HepG2 (cell line): ENCODE measurements around the gene WSB1. TPM values are rescaled to one million over a fixed set of nuclear protein-coding genes. Genes with fewer than 3 reads are reported as not detected.
A peak's percentile ranks its signal among the peaks of the same experiment; 100 is the strongest.

Experiments
- BCL6 ChIP-seq: IDR thresholded peaks from 2 replicates; pipeline ENCODE4 v1.6.1; 2016; ENCODE audit warnings: missing genetic modification reagents, missing compliant biosample characterization
- GTF3A ChIP-seq: sonication (generic); formaldehyde crosslinking; conservative IDR thresholded peaks from 2 replicates; pipeline ENCODE4 v1.4.0; 2020; ENCODE audit warnings: mild to moderate bottlenecking, missing genetic modification reagents
- HNRNPLL ChIP-seq: fragments of 200-400 bp; formaldehyde crosslinking; IDR thresholded peaks from 2 replicates; pipeline ENCODE4 v1.6.1; 2017; ENCODE audit warnings: mild to moderate bottlenecking, low read depth, low read length; ENCODE audit not compliant: poor library complexity, severe bottlenecking
- MXD4 ChIP-seq: IDR thresholded peaks from 2 replicates; pipeline ENCODE4 v1.6.1; 2016; ENCODE audit warnings: mild to moderate bottlenecking, missing biosample characterization, missing genetic modification reagents
- NCOR1 ChIP-seq: fragments of 200-600 bp; sonication (generic); IDR thresholded peaks from 2 replicates; pipeline ENCODE4 v1.7.0; 2017; ENCODE audit warnings: antibody characterized with exemption, low read length, borderline replicate concordance
- THAP11 ChIP-seq: IDR thresholded peaks from 2 replicates; pipeline ENCODE4 v1.6.1; 2016; ENCODE audit warnings: missing biosample characterization, missing genetic modification reagents
- ZC3H13 ChIP-seq: sonication (generic); formaldehyde crosslinking; IDR thresholded peaks from 2 replicates; pipeline ENCODE4 v1.8.1; 2023; ENCODE audit warnings: mild to moderate bottlenecking, missing genetic modification reagents, moderate library complexity
- ZMYM2 ChIP-seq: sonication (generic); formaldehyde crosslinking; IDR thresholded peaks from 2 replicates; pipeline ENCODE4 v1.8.0; 2022; ENCODE audit warnings: mild to moderate bottlenecking, missing genetic modification reagents
- ZNF101 ChIP-seq: sonication (generic); formaldehyde crosslinking; IDR thresholded peaks from 2 replicates; pipeline ENCODE4 v1.4.0; 2020; ENCODE audit warnings: mild to moderate bottlenecking, low read depth, missing genetic modification reagents, borderline replicate concordance
- ZNF329 ChIP-seq: sonication (generic); formaldehyde crosslinking; IDR thresholded peaks from 2 replicates; pipeline ENCODE4 v1.9.0; 2021; ENCODE audit warnings: low read depth, mild to moderate bottlenecking, missing genetic modification reagents
- ZNF572 ChIP-seq: sonication (generic); formaldehyde crosslinking; IDR thresholded peaks from 2 replicates; pipeline ENCODE4 v1.5.1; 2020; ENCODE audit warnings: mild to moderate bottlenecking, missing genetic modification reagents
- ZNF782 ChIP-seq: sonication (generic); formaldehyde crosslinking; IDR thresholded peaks from 2 replicates; pipeline ENCODE4 v1.4.0; 2020; ENCODE audit warnings: missing genetic modification reagents, mild to moderate bottlenecking, borderline replicate concordance
- polyA plus RNA-seq, 8 experiments: library from polyadenylated mRNA; depleted of rRNA in 3 of 8; stranded (reverse) in 7 of 8; unstranded in 1 of 8; fragments of >200 nt; fragmentation: Illumina TruSeq in 4 of 8; extraction: Trizol in 4 of 8; gene quantifications; 2 replicates each; pipeline versions ENCODE4 v1.2.1 to v1.2.3, GENCODE V29; 2011 to 2016; ENCODE audit warnings: low read depth in 4 of 8, missing spikeins in 1 of 8, mixed read lengths in 1 of 8; ENCODE audit not compliant: insufficient read depth in 1 of 8
- total RNA-seq, 5 experiments: library from RNA; depleted of rRNA; stranded (reverse); fragments of >200 nt; fragmentation: Illumina TruSeq; extraction: Trizol; gene quantifications; 2 replicates each; pipeline ENCODE4 v1.2.3, GENCODE V29; 2016; ENCODE audit warnings: low read depth in 1 of 5
- TF ChIP-seq, protein P1 (sequence below): sonication (generic); formaldehyde crosslinking; IDR thresholded peaks from 2 replicates; pipeline ENCODE4 v1.5.0; 2020; ENCODE audit warnings: mild to moderate bottlenecking, missing genetic modification reagents
- TF ChIP-seq, protein P2 (sequence below): sonication (generic); formaldehyde crosslinking; IDR thresholded peaks from 2 replicates; pipeline ENCODE4 v1.8.1; 2023; ENCODE audit warnings: mild to moderate bottlenecking, missing genetic modification reagents
- TF ChIP-seq, protein P3 (sequence below): sonication (generic); formaldehyde crosslinking; IDR thresholded peaks from 2 replicates; pipeline ENCODE4 v1.5.1; 2020; ENCODE audit warnings: mild to moderate bottlenecking, missing genetic modification reagents, moderate library complexity
- TF ChIP-seq, protein P4 (sequence below): sonication (generic); formaldehyde crosslinking; IDR thresholded peaks from 2 replicates; pipeline ENCODE4 v1.4.0; 2020; ENCODE audit warnings: missing genetic modification reagents, borderline replicate concordance
- TF ChIP-seq, protein P5 (sequence below): IDR thresholded peaks from 2 replicates; pipeline ENCODE4 v1.6.1; 2016

The WSB1 gene
- total and polyA plus RNA-seq, 2 of the 13 experiments (the other 11 are each of a cell fraction or from before 2014, with no cell fraction given): 81.3 to 294 TPM

DNA sequence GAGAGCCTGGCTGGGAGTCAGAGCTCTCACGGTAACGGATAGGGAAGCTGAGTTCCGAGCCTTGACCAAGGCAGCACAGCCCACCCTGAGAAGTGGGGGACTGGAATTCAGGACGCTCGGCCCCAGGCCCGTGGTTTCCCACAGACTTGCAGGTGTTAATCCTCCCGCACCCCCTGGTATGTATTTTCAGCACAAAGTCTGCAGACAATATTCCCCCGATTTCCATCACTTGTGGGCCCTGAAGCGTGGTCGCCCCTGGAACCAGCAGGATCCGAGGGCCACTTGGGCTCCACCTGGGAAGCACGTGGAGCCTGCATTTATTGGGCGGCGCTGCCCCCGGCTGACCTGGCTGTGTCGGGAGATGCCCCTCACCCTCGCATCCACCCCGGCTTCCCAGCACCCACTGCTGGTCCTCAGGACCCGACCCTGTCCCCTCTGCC is 60.2 kb downstream of the WSB1 start (continued):
- TF ChIP-seq, protein P1, sequence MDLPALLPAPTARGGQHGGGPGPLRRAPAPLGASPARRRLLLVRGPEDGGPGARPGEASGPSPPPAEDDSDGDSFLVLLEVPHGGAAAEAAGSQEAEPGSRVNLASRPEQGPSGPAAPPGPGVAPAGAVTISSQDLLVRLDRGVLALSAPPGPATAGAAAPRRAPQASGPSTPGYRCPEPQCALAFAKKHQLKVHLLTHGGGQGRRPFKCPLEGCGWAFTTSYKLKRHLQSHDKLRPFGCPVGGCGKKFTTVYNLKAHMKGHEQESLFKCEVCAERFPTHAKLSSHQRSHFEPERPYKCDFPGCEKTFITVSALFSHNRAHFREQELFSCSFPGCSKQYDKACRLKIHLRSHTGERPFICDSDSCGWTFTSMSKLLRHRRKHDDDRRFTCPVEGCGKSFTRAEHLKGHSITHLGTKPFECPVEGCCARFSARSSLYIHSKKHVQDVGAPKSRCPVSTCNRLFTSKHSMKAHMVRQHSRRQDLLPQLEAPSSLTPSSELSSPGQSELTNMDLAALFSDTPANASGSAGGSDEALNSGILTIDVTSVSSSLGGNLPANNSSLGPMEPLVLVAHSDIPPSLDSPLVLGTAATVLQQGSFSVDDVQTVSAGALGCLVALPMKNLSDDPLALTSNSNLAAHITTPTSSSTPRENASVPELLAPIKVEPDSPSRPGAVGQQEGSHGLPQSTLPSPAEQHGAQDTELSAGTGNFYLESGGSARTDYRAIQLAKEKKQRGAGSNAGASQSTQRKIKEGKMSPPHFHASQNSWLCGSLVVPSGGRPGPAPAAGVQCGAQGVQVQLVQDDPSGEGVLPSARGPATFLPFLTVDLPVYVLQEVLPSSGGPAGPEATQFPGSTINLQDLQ: peak; percentile 13; the same call in 1 of the 2 replicates
- TF ChIP-seq NCOR1: no peak
- 0 out of 2 replicates have a peak, but pooled peaks have one; percentile 8 for TF ChIP-seq THAP11 (CRISPR knock-in tag)
- TF ChIP-seq, protein P2, sequence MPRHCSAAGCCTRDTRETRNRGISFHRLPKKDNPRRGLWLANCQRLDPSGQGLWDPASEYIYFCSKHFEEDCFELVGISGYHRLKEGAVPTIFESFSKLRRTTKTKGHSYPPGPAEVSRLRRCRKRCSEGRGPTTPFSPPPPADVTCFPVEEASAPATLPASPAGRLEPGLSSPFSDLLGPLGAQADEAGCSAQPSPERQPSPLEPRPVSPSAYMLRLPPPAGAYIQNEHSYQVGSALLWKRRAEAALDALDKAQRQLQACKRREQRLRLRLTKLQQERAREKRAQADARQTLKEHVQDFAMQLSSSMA: peak; percentile 71; the same call in 1 of the 2 replicates
- TF ChIP-seq ZNF101 (CRISPR knock-in tag): no peak
- no peak for TF ChIP-seq HNRNPLL
- TF ChIP-seq, protein P3, sequence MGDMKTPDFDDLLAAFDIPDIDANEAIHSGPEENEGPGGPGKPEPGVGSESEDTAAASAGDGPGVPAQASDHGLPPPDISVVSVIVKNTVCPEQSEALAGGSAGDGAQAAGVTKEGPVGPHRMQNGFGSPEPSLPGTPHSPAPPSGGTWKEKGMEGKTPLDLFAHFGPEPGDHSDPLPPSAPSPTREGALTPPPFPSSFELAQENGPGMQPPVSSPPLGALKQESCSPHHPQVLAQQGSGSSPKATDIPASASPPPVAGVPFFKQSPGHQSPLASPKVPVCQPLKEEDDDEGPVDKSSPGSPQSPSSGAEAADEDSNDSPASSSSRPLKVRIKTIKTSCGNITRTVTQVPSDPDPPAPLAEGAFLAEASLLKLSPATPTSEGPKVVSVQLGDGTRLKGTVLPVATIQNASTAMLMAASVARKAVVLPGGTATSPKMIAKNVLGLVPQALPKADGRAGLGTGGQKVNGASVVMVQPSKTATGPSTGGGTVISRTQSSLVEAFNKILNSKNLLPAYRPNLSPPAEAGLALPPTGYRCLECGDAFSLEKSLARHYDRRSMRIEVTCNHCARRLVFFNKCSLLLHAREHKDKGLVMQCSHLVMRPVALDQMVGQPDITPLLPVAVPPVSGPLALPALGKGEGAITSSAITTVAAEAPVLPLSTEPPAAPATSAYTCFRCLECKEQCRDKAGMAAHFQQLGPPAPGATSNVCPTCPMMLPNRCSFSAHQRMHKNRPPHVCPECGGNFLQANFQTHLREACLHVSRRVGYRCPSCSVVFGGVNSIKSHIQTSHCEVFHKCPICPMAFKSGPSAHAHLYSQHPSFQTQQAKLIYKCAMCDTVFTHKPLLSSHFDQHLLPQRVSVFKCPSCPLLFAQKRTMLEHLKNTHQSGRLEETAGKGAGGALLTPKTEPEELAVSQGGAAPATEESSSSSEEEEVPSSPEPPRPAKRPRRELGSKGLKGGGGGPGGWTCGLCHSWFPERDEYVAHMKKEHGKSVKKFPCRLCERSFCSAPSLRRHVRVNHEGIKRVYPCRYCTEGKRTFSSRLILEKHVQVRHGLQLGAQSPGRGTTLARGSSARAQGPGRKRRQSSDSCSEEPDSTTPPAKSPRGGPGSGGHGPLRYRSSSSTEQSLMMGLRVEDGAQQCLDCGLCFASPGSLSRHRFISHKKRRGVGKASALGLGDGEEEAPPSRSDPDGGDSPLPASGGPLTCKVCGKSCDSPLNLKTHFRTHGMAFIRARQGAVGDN: peak; percentile 91
- TF ChIP-seq BCL6: peak; percentile 10; the same call in 1 of the 2 replicates
- peak; percentile 29; the same call in 1 of the 2 replicates for TF ChIP-seq MXD4 (CRISPR knock-in tag)
- 0 out of 2 replicates have a peak, but pooled peaks have one; percentile 24 for TF ChIP-seq ZNF572 (CRISPR knock-in tag)
- 0 out of 2 replicates have a peak, but pooled peaks have one; percentile 2 for TF ChIP-seq ZNF329 (CRISPR knock-in tag)
- no peak for TF ChIP-seq GTF3A (CRISPR knock-in tag)
- no peak for TF ChIP-seq ZC3H13 (CRISPR knock-in tag)
- TF ChIP-seq, protein P4, sequence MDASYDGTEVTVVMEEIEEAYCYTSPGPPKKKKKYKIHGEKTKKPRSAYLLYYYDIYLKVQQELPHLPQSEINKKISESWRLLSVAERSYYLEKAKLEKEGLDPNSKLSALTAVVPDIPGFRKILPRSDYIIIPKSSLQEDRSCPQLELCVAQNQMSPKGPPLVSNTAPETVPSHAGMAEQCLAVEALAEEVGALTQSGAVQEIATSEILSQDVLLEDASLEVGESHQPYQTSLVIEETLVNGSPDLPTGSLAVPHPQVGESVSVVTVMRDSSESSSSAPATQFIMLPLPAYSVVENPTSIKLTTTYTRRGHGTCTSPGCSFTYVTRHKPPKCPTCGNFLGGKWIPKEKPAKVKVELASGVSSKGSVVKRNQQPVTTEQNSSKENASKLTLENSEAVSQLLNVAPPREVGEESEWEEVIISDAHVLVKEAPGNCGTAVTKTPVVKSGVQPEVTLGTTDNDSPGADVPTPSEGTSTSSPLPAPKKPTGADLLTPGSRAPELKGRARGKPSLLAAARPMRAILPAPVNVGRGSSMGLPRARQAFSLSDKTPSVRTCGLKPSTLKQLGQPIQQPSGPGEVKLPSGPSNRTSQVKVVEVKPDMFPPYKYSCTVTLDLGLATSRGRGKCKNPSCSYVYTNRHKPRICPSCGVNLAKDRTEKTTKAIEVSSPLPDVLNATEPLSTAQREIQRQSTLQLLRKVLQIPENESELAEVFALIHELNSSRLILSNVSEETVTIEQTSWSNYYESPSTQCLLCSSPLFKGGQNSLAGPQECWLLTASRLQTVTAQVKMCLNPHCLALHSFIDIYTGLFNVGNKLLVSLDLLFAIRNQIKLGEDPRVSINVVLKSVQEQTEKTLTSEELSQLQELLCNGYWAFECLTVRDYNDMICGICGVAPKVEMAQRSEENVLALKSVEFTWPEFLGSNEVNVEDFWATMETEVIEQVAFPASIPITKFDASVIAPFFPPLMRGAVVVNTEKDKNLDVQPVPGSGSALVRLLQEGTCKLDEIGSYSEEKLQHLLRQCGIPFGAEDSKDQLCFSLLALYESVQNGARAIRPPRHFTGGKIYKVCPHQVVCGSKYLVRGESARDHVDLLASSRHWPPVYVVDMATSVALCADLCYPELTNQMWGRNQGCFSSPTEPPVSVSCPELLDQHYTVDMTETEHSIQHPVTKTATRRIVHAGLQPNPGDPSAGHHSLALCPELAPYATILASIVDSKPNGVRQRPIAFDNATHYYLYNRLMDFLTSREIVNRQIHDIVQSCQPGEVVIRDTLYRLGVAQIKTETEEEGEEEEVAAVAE (CRISPR knock-in tag): peak; percentile 40; the same call in 1 of the 2 replicates
- TF ChIP-seq, protein P5, sequence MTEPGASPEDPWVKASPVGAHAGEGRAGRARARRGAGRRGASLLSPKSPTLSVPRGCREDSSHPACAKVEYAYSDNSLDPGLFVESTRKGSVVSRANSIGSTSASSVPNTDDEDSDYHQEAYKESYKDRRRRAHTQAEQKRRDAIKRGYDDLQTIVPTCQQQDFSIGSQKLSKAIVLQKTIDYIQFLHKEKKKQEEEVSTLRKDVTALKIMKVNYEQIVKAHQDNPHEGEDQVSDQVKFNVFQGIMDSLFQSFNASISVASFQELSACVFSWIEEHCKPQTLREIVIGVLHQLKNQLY (CRISPR knock-in tag): peak; percentile 1; the same call in 1 of the 2 replicates
- no peak for TF ChIP-seq ZMYM2
- TF ChIP-seq ZNF782: 0 out of 2 replicates have a peak, but pooled peaks have one; percentile 4
